Endothelial cell of umbilical vein (primary cell): ENCODE data around the gene MOG. TPM values are rescaled to one million over a fixed set of nuclear protein-coding genes. Genes with fewer than 3 reads are reported as not detected.

Experiments
- BruUV-seq: library from RNA; stranded (reverse); fragments of 400-500 nt; replicated peaks from 2 replicates; lab custom pipeline; 2021; lab: Mats Ljungman, UMichigan
- CTCF ChIA-PET: fragments of 300-600, 350-600 bp; sonication (Branson Sonifier 250); formaldehyde crosslinking; loops from one replicate; lab custom pipeline; 2021; ENCODE audit warnings: antibody characterized with exemption, inconsistent platforms; lab: Charles Lee
- POLR2A ChIA-PET: fragments of 300-600, 350-600 bp; sonication (Branson Sonifier 250); formaldehyde crosslinking; loops from one replicate; lab custom pipeline; 2021; ENCODE audit warnings: antibody characterized with exemption, inconsistent platforms; lab: Charles Lee
- DNase-seq: peaks from one replicate; pipeline ENCODE4 v3.0.0-alpha.2; 2011; ENCODE audit warnings: low read depth, low spot score
- FAIRE-seq: peaks from 2 replicates; lab custom pipeline; 2011; peaks lifted over from hg19 to GRCh38; lab: Jason Lieb, UNC
- H2AFZ ChIP-seq: 2 replicates; pipeline ENCODE4 v1.6.0; 2012; ENCODE audit warnings: low read depth, low read length, control low read depth, inconsistent platforms
- H3K27ac ChIP-seq: 2 replicates; pipeline ENCODE4 v1.5.1; 2011; ENCODE audit warnings: low read depth, mild to moderate bottlenecking, control low read depth, low read length, moderate library complexity; ENCODE audit not compliant: insufficient read depth
- H3K27me3 ChIP-seq, 2 experiments: 2 replicates each; pipeline versions ENCODE4 v1.6.0 to v1.6.1; 2011; ENCODE audit warnings: low read length in 2 of 2, mixed read lengths in 1 of 2; ENCODE audit not compliant: control insufficient read depth in 2 of 2, insufficient read depth in 2 of 2
- H3K36me3 ChIP-seq, 2 experiments: 2 replicates in 1 of 2; 3 replicates in 1 of 2; pipeline ENCODE4 v1.5.1; 2011; ENCODE audit warnings: low read length in 2 of 2, mild to moderate bottlenecking in 1 of 2, moderate library complexity in 1 of 2; ENCODE audit not compliant: control insufficient read depth in 2 of 2, insufficient read depth in 2 of 2; ENCODE audit errors: extremely low read depth in 1 of 2
- H3K4me1 ChIP-seq: 3 replicates; pipeline ENCODE4 v1.5.1; 2011; ENCODE audit warnings: mild to moderate bottlenecking, low read length; ENCODE audit not compliant: control insufficient read depth, insufficient read depth; ENCODE audit errors: extremely low read depth
- H3K4me2 ChIP-seq: 2 replicates; pipeline ENCODE4 v1.6.1; 2011; ENCODE audit warnings: low read length, control low read depth, mixed read lengths; ENCODE audit not compliant: insufficient read depth
- H3K4me3 ChIP-seq, 3 experiments: fragments of 200-600 bp in 1 of 3; sonication (generic), shearing (Covaris generic) in 1 of 3; replicated peaks in 1 of 3; 2 replicates each; pipeline ENCODE4 v1.5.1; 2011 to 2016; ENCODE audit warnings: control low read depth in 3 of 3, low read length in 3 of 3, mild to moderate bottlenecking in 2 of 3, inconsistent platforms in 1 of 3, low read depth in 1 of 3, moderate library complexity in 1 of 3; ENCODE audit not compliant: insufficient read depth in 1 of 3
- H3K79me2 ChIP-seq: 2 replicates; pipeline ENCODE4 v1.6.0; 2012; ENCODE audit warnings: low read length, inconsistent platforms; ENCODE audit not compliant: control insufficient read depth, insufficient read depth
- H3K9ac ChIP-seq: replicated peaks from 2 replicates; pipeline ENCODE3; 2011; ENCODE audit warnings: low read length, control low read depth; ENCODE audit not compliant: insufficient read depth; ENCODE audit errors: extremely low read depth
- H3K9me1 ChIP-seq: replicated peaks from 3 replicates; pipeline ENCODE4 v1.6.0; 2011; ENCODE audit warnings: mild to moderate bottlenecking, low read length; ENCODE audit not compliant: control insufficient read depth, insufficient read depth; ENCODE audit errors: extremely low read depth
- H3K9me3 ChIP-seq: replicated peaks from 2 replicates; pipeline ENCODE4 v1.5.1; 2012; ENCODE audit warnings: low read length, inconsistent platforms; ENCODE audit not compliant: control insufficient read depth, insufficient read depth
- H4K20me1 ChIP-seq: replicated peaks from 2 replicates; pipeline ENCODE3; 2011; ENCODE audit warnings: mild to moderate bottlenecking, low read length; ENCODE audit not compliant: control insufficient read depth, insufficient read depth; ENCODE audit errors: extremely low read depth
- CTCF ChIP-seq, 2 donors: IDR thresholded peaks; 1 replicate in 1 of 2; 2 replicates in 1 of 2; pipeline ENCODE4 v1.5.1; 2011; ENCODE audit warnings: low read length in 2 of 2, mild to moderate bottlenecking in 2 of 2, moderate library complexity in 2 of 2, control low read depth in 1 of 2, inconsistent platforms in 1 of 2, low read depth in 1 of 2; ENCODE audit not compliant: insufficient read depth in 1 of 2; ENCODE audit errors: extremely low read depth in 1 of 2
- EZH2 ChIP-seq: IDR thresholded peaks from 2 replicates; pipeline ENCODE4 v1.6.1; 2012; ENCODE audit warnings: borderline replicate concordance, low read depth, mild to moderate bottlenecking, moderate library complexity, low read length, inconsistent platforms; ENCODE audit not compliant: severe bottlenecking
- FOS ChIP-seq: IDR thresholded peaks from 2 replicates; pipeline ENCODE4 v1.6.1; 2011; ENCODE audit warnings: mild to moderate bottlenecking, low read length, moderate library complexity, borderline replicate concordance; ENCODE audit not compliant: insufficient read depth
- GATA2 ChIP-seq: IDR thresholded peaks from 2 replicates; pipeline ENCODE4 v1.7.0; 2011; ENCODE audit warnings: low read depth, mild to moderate bottlenecking, moderate library complexity, mixed read lengths, low read length; ENCODE audit not compliant: insufficient read length, insufficient read depth
- JUN ChIP-seq: IDR thresholded peaks from 2 replicates; pipeline ENCODE4 v1.6.1; 2011; ENCODE audit warnings: borderline replicate concordance, low read depth; ENCODE audit not compliant: insufficient read length, insufficient read depth
- MAX ChIP-seq: IDR thresholded peaks from 2 replicates; pipeline ENCODE4 v1.6.1; 2011; ENCODE audit not compliant: insufficient read depth, insufficient read length
- POLR2A ChIP-seq: IDR thresholded peaks from 2 replicates; pipeline ENCODE4 v1.6.1; 2012; ENCODE audit warnings: low read depth, mild to moderate bottlenecking, control low read depth, low read length
- POLR2AphosphoS5 ChIP-seq: IDR thresholded peaks from 2 replicates; pipeline ENCODE4 v1.6.1; 2012; ENCODE audit warnings: low read depth, mild to moderate bottlenecking, control low read depth, low read length, moderate library complexity; ENCODE audit not compliant: insufficient read depth
- dilution Hi-C: fragments of 300-500 bp; cut with MboI; formaldehyde crosslinking; loops from one replicate; pipeline ENCODE4 v1.15.0; 2019; ENCODE audit warnings: low sequenced_read_pairs; ENCODE audit not compliant: extremely low pct_ligation_motif_present
- intact Hi-C: fragments of 100-400 bp; cut with micrococcal nuclease; formaldehyde crosslinking; loops from one replicate; pipeline ENCODE4 v1.10.0; 2022
- polyA plus RNA-seq, 4 experiments: library from polyadenylated mRNA; depleted of rRNA in 3 of 4; stranded (reverse) in 3 of 4; unstranded in 1 of 4; fragments of >200 nt; gene quantifications; 2 replicates each; pipeline versions ENCODE4 v1.2.1 to v1.2.3, GENCODE V29; 2011 to 2012; ENCODE audit warnings: missing spikeins in 1 of 4
- total RNA-seq: library from RNA; stranded (reverse); gene quantifications from 2 replicates; pipeline ENCODE4 v1.2.3, GENCODE V29; 2021

The MOG gene
- total and polyA plus RNA-seq, 2 donors (not counting 3 experiments of a cell fraction or from before 2014, with no cell fraction given): not detected

DNA sequence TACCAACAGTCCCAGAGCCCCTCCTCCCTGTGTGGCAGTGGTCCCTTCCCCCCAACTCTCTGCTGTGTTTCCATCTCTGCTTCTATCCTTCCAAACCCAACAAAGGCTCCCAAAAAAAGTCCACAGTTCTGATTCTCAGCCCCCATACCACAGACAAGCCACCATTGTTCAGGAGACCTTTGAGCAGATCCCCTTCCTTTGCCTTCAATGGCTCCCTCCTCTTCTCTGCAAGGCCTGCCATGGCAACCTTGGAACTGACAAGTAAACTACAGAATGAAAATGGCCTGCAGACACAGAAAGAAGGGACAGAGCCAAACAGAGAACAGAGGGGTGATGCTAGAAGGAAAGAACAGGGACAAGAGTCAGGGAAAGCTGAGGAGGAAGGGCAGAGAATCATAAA lies 48.8 kb upstream of the MOG start:
- Histone ChIP-seq H2AFZ (no peak overlapping the region), H4K20me1 (no peaks in the 10 kb centered on the region), H3K9me3 (no peaks in the 10 kb centered on the region), H3K9ac (no peak overlapping the region), H3K79me2 (no peaks in the 10 kb centered on the region), H3K9me1 (no peaks in the 10 kb centered on the region), H3K27me3 (no peaks in the 10 kb centered on the region), H3K4me1 (no peaks in the 10 kb centered on the region), H3K27ac (no peak overlapping the region), H3K4me3 (no peak overlapping the region), H3K36me3 (peaks cover 15 to 36% of the 10 kb centered on the region in 2 experiments), H3K4me2 (no peak overlapping the region)
- intact Hi-C loops: no loop called here
- POLR2A ChIA-PET: no interaction called here
- BruUV-seq: no TSS peak
- CTCF ChIA-PET: no interaction called here
- FAIRE-seq: no peak
- no peak for TF ChIP-seq CTCF (IDR thresholded peaks at IDR 0.05; ENCODE audit: extremely low read depth in 1 of 2, insufficient read depth in 1 of 2, low read depth in 1 of 2, low read length in 2 of 2)
- TF ChIP-seq JUN: no peak
- TF ChIP-seq GATA2: no peak
- TF ChIP-seq MAX: no peak
- no peak for TF ChIP-seq POLR2AphosphoS5
- TF ChIP-seq EZH2: no peak
- TF ChIP-seq POLR2A: no peak
- no peak for TF ChIP-seq FOS
- dilution Hi-C loops: no loop called here
- DNase-seq: no peak
